ENCODE measurements around the gene MRPL33.
"Not testable (repeated sequence)": the region's sequence is repeated elsewhere in the genome, so short reads cannot be mapped to it uniquely, and the experiment has no call there.

Gene MRPL33

DNA sequence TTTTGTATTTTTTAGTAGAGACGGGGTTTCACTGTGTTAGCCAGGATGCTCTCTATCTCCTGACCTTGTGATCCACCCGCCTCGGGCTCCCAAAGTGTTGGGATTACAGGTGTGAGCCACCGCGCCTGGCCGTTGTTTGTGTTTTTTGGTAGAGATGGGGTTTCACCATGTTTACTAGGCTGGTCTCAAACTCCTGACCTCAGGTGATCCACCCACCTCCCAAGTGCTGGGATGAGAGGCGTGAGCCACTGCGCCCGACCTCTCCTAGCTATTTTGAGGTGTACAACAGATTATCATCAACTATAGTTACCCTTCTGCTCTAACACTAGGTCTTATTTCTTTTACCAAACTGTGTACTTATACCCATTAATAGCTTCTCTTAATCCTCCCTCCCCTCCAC is 28.9 kb upstream of the MRPL33 start:
- no peak for DNase-seq

DNA sequence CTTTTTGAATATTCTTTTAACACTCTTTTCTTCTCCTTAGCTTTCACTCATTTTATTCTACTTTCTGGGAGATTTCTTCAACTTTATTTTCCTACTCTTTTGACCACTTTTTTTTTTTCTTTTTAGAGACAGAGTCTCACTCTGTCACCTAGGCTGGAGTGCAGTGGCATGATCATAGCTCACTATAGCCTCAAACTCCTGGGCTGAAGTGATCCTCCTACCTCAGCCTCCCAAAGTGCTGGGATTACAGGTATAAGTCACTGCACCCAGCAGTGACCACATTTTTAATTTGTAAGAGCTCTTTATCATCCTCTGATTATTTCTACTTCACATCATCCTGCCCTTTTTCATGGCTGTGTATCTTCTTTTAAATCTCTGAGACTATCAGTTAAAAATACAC is 26.0 kb upstream of the MRPL33 start:
- DNase-seq = not testable (repeated sequence)

GRCh38 chr2:27746325-27746724 is 25.2 kb upstream of the MRPL33 start:
- DNase-seq = no peak

GRCh38 chr2:27747827-27748352 is 23.6 kb upstream of the MRPL33 start:
- DNase-seq = no peak

- DNase-seq = not testable (repeated sequence)
These were observed 22.5 kb upstream of the MRPL33 start for GRCh38 chr2:27748803-27749554.

GRCh38 chr2:27751377-27751776 is 20.1 kb upstream of the MRPL33 start:
- DNase-seq = no peak

DNA sequence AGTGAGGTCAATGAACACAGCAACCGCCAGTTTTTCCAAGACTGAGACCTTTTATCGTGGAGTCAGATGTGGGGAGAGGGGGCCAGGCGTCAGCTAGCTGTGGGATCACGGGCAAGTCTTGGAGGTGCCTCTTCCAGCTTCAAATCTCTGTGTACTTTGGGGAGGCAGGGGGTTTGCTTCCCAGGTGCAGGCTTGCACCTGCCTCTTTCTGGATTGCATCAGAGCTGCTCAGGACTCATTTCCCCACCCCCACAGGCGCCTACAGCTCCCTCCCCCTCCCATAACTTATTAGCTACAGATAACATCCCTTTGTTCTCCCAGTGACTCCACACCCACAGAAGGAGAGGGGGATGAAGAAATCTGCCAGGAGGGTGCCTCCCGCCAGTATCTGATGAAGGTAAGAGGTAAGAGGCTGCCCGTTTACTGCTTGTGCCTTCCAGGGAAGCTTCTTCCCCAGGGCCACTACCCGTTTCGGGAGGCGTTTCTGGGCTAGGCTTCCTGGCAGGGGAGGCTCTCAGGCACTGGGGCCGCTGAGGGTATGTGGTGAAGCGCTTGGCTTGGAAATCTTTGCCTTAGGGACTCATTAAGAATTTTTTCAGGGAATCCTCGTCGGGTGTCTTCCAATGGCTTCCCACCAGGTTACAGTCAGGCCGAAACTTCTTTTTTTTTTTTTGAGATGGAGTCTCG is 18.8 kb upstream of the MRPL33 start:
- no peak for DNase-seq

GRCh38 chr2:27754138-27754588 is 17.4 kb upstream of the MRPL33 start:
- DNase-seq = peak; percentile 83

- no peak for DNase-seq
These were observed 16.7 kb upstream of the MRPL33 start for GRCh38 chr2:27754831-27755230.

DNA sequence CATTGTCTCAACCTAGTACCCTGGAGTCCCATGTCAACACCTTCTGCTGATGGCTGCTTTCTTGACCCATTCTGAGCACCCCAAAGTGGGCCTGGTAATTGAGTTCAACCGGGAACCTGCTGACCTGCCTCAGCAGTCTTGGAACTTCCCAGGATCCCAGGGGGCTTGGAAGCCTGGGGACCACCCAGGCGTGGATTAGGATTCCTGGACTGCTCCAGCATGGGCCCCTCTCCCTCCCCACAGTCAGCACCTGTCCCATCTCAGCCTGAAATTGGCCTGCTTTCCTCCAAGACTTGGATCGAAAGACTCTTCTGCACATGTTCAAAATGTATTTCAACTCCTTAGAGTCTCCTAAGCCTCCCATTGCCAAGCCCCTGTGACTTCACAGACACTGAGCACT is 15.4 kb upstream of the MRPL33 start:
- no peak for DNase-seq

DNA sequence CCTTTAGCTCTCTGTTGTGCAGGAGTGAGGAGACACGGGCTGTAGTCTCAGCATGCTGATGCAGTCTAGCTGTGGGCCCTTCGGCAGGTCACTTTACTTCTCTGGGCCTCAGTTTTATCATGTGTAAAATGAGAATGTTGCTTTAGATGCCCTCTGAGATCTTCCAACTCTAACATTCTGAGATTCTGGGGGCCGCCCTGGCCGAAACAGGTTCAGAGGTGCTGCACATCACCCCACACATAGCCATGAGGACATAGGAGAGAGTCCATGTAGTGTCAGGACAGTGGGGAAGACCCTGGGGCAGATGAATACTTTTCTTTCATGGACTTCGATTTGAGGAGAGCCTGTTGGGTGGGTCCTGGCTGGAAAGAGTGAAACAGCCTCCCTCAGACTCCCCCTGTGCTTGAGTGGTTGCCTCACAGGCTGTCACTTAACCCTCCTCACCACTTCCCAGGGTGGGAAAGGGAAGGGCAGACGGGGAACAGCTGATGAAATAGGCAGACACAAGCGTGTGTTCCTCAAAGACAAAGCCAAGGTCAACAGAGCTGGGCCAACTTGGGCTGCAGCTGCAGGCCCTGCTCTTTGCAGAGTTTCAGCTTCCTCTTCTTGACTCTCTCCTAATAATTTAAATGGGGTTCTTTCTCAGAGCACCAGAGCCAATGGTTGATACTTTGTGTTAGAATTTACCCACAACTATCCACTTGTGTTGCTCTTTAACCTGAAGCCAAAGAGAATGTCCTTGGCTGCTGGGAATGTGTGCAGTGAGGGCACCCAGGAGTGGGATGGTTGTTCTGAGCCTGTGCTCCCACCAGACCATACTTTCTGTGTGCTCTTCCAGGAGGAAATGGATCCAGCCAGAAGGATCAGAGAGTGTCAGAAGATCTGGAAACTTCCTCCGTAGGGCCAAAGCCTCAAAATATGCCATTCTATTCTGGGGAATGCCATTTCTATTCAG is 14.7 kb upstream of the MRPL33 start:
- DNase-seq = peak; percentile 54

GRCh38 chr2:27762951-27763906 is 8.3 kb upstream of the MRPL33 start:
- DNase-seq = no peak

DNA sequence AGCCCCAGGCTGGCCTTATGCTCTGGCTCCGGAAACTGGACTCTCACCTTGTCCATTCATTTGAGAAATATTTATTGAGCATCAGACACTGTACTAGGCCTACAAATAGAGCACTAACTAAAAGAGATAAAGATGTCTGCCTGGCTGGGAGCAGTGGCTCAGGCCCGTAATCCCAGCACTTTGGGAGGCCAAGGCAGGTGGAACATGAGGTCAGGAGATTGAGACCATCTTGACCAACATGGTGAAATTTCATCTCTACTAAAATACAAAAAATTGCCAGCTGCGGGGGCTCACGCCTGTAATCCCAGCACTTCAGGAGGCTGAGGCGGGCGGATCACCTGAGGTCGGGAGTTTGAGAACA is 7.6 kb upstream of the MRPL33 start:
- no peak for DNase-seq

DNA sequence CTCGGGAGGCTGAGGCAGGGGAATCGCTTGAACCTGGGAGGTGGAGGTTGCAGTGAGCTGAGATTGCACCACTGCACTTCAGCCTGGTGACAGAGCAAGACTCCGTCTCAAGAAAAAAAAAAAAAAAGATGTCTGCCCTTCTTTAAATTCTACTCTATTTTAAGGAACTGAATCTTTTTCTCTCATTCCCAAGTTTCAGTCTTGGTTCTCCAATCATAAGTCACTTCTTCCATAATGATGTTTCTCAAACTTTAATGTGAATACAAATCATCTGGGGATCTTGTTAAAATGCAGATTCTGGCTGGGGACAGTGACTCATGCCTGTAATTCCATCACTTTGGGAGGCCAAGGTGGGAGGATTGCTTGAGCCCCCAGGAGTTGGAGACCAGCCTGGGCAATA is 7.0 kb upstream of the MRPL33 start:
- not testable (repeated sequence) for DNase-seq

- DNase-seq = peak; percentile 74
These were observed 5.8 kb upstream of the MRPL33 start for GRCh38 chr2:27765621-27766286.

DNA sequence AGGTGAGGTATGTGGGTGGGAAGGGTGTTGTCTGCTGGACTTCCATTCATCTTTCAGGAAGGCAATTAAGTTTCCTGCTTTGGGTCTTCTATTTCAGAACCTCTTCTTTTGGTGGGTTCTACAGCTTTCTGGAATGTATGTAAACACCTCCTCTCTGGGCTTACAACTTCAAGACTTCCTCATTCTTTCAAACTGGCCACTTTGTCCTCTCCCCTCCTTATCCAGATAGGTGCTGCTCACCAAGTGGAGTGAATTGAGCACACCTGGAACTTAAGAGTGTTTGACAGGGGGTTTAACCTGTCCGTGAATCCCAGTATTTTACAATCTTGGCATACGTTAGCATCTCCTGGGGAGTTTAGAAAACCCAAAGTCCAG is 5.2 kb upstream of the MRPL33 start:
- no peak for DNase-seq

GRCh38 chr2:27771202-27771547 is 344 bp upstream of the MRPL33 start:
- DNase-seq = no peak

DNA sequence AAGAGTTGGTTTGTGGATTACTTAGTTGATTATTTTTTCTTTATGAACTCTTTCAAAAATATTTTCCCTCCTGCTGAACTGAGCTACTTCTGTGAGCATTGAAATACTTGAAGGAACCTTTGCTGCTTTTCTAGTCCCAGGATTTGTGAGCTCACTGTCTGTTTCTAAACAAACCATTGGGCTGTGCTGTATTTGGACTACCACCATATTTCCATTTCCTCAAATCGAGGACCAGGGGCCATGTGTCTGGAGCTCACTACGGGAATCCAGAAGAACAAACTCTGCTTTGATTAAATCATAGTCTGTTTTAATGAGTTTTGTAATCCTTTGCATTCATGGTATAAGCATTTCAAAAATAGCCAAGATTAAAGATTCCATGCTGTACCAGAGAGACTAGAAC is 1.3 kb downstream of the MRPL33 start:
- no peak for DNase-seq

- DNase-seq = no peak
These were observed 2.4 kb downstream of the MRPL33 start for GRCh38 chr2:27773959-27774358.

DNA sequence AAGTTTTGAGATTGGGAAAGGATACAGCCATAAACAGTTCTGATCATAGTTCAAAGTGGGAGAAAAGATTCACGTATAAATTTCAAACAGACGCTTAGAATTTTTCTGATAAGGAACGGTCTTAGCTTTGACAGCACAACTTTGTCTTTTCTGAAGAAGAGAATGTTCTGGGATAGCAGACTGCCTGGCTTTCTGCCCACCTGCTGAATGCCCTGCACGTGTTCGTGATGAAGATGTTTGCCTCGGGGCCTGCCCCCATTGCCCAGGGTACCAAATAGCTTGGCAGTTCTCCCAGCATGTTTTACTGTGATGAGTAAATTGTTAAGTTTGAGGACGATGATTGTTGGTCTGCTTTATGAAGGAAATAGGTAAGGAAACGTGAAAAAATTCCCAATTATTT is 4.6 kb downstream of the MRPL33 start:
- DNase-seq = no peak

DNA sequence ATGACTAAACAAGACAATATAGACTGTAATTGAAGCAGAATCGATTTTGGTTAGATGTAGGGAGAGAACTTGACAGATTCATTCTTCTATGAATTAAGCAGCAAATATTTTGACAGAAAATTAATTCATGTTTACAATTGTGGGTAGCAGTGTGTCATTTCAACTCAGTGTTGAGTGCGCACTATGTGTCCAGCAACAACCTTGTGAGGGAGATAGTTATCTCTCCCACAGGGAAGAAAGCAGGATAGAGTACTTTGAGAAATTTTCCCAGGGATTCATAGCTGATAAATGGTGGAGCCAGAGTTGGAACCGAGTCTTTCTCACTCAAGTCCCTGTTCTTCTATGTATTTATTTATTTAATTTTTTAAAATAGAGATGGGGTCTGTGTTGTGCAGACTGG is 5.2 kb downstream of the MRPL33 start:
- DNase-seq = no peak
